ENCODE measurements around the gene PNLIPRP2.

PNLIPRP2 gene

DNA sequence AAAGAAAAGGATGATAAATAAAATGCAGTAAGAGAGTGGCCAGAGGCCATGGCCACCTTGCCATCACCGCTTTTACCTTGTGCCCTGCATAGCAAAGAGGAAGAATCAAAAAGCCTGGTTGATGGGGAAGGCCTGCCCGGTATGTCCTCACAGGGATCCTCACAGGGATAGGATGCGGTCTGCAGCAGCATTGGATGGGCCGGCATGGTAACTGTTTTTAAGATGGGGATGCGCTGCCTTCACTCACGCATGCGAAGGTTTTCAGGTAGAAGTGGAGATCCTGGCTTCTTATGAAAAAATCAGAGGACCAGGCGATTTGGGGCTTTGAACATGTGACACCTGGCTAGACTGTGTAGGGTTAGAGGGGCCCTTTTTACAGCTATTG lies 12.5 kb downstream of the PNLIPRP2 start:
- no peaks in the 10 kb centered on the region for H3K9me3 ChIP-seq (ENCODE audit: insufficient read depth, low read length)
- TF ChIP-seq, protein P1, sequence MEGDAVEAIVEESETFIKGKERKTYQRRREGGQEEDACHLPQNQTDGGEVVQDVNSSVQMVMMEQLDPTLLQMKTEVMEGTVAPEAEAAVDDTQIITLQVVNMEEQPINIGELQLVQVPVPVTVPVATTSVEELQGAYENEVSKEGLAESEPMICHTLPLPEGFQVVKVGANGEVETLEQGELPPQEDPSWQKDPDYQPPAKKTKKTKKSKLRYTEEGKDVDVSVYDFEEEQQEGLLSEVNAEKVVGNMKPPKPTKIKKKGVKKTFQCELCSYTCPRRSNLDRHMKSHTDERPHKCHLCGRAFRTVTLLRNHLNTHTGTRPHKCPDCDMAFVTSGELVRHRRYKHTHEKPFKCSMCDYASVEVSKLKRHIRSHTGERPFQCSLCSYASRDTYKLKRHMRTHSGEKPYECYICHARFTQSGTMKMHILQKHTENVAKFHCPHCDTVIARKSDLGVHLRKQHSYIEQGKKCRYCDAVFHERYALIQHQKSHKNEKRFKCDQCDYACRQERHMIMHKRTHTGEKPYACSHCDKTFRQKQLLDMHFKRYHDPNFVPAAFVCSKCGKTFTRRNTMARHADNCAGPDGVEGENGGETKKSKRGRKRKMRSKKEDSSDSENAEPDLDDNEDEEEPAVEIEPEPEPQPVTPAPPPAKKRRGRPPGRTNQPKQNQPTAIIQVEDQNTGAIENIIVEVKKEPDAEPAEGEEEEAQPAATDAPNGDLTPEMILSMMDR (IDR thresholded peaks at IDR 0.05; ENCODE audit: insufficient read depth, low read length, poor library complexity, severe bottlenecking): no peak
- TF ChIP-seq EZH2phosphoT487 (conservative IDR thresholded peaks at IDR 0.05; ENCODE audit: low read length): no peak
- H3K36me3 ChIP-seq (ENCODE audit: low read length): no peaks in the 10 kb centered on the region

DNA sequence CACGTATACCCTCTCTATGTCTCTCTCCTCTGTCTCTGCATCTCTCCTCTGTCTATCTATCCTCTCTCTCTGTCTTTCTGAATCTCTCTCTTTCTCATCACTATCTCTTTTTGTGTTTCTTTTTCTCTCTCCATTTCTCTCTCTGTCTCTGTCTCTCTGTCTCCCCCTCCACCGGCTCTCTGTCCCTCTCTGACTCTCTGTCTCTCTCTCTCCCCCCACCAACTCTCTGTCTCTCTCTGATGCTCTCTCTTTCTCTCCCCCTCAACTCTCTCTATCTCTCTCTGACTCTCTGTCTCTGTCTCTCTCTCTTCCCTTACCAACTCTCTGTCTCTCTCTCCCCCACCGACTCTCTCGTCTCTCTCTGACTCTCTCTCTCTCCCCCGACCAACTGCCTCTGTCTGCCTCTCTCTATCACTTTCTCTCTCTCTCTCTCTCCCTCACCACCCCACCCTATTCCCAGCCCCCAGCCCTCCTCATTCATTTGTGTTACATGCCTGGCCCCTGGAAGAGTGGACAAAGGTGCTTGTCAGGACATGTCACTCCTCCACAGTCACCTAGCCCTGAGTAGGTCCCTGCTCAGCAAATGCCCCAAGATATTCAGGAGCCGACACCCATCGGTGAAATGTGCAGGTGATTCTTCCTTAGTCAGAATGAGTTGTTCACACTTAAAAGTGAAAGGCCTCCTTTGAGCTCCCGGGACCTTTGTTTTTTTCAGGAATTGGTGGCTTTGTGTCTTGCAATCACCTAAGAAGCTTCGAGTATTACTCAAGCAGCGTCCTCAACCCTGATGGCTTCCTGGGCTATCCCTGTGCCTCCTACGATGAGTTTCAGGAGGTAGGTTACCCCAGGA lies 13.6 kb downstream of the PNLIPRP2 start:
- no peak overlapping the region for H3K9ac ChIP-seq (ENCODE audit: low read length)
- no peaks in the 10 kb centered on the region for H3K9me2 ChIP-seq (replicated peaks; ENCODE audit: insufficient read depth, low read length)
- no peak overlapping the region for H3K4me2 ChIP-seq (ENCODE audit: low read depth, low read length, poor library complexity, severe bottlenecking)
- no peak overlapping the region for H2AFZ ChIP-seq (ENCODE audit: low read depth, low read length, severe bottlenecking)
- H3K27ac ChIP-seq (ENCODE audit: low read depth, low read length): no peak overlapping the region
- H4K20me1 ChIP-seq (ENCODE audit: low read depth, low read length): no peaks in the 10 kb centered on the region
- TF ChIP-seq EZH2phosphoT487 (conservative IDR thresholded peaks at IDR 0.05; ENCODE audit: low read length): no peak
- TF ChIP-seq, protein P1 (IDR thresholded peaks at IDR 0.05; ENCODE audit: insufficient read depth, low read length, poor library complexity, severe bottlenecking): no peak
- no peaks in the 10 kb centered on the region for H3F3A ChIP-seq (ENCODE audit: insufficient read depth)
- no peaks in the 10 kb centered on the region for H3K79me2 ChIP-seq (ENCODE audit: insufficient read depth, low read length)
- H3K27me3 ChIP-seq (ENCODE audit: low read length): no peaks in the 10 kb centered on the region
- no peaks in the 10 kb centered on the region for H3K9me3 ChIP-seq (ENCODE audit: insufficient read depth, low read length)
- H3K36me3 ChIP-seq (ENCODE audit: low read length): no peaks in the 10 kb centered on the region
- no peak overlapping the region for H3K4me3 ChIP-seq (ENCODE audit: insufficient read depth, low read length, poor library complexity, severe bottlenecking)

More for the DNA sequence above, 12.5 kb downstream of the PNLIPRP2 start:
- H4K20me1 ChIP-seq (ENCODE audit: low read depth, low read length): no peaks in the 10 kb centered on the region
- H3K9ac ChIP-seq (ENCODE audit: low read length): no peak overlapping the region
- H3K27ac ChIP-seq (ENCODE audit: low read depth, low read length): no peak overlapping the region
- H2AFZ ChIP-seq (ENCODE audit: low read depth, low read length, severe bottlenecking): no peak overlapping the region
- no peaks in the 10 kb centered on the region for H3K9me2 ChIP-seq (replicated peaks; ENCODE audit: insufficient read depth, low read length)
- H3F3A ChIP-seq (ENCODE audit: insufficient read depth): no peaks in the 10 kb centered on the region
- no peaks in the 10 kb centered on the region for H3K27me3 ChIP-seq (ENCODE audit: low read length)
- no peaks in the 10 kb centered on the region for H3K79me2 ChIP-seq (ENCODE audit: insufficient read depth, low read length)
- H3K4me3 ChIP-seq (ENCODE audit: insufficient read depth, low read length, poor library complexity, severe bottlenecking): no peak overlapping the region
- H3K4me2 ChIP-seq (ENCODE audit: low read depth, low read length, poor library complexity, severe bottlenecking): no peak overlapping the region

DNA sequence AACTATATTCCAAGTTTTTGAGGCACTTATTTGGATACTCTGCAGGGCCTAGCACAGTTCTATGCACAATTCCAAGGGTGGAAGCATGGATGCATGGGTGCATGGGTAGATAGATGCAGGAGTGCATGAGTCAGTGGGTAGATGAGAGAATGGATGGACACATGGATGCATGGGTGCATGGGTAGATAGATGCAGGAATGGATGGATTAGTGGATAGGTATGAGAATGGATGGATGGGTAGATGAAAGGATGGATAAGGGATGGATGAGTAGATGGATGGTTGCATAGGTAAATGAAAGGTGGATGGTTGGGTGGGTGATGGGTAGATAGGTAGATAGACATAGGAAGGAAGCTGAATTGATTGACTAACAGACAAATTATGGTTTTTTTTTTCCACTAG lies 15.6 kb downstream of the PNLIPRP2 start:
- Histone ChIP-seq H3F3A (ENCODE audit: insufficient read depth) (no peaks in the 10 kb centered on the region), H3K9me3 (ENCODE audit: insufficient read depth, low read length) (no peaks in the 10 kb centered on the region), H3K9ac (ENCODE audit: low read length) (no peak overlapping the region), H3K27me3 (ENCODE audit: low read length) (no peaks in the 10 kb centered on the region), H3K36me3 (ENCODE audit: low read length) (no peaks in the 10 kb centered on the region), H4K20me1 (ENCODE audit: low read depth, low read length) (no peaks in the 10 kb centered on the region), H3K4me2 (ENCODE audit: low read depth, low read length, poor library complexity, severe bottlenecking) (no peak overlapping the region), H3K27ac (ENCODE audit: low read depth, low read length) (no peak overlapping the region), H3K4me3 (ENCODE audit: insufficient read depth, low read length, poor library complexity, severe bottlenecking) (no peak overlapping the region), H3K79me2 (ENCODE audit: insufficient read depth, low read length) (no peaks in the 10 kb centered on the region), H3K9me2 (replicated peaks; ENCODE audit: insufficient read depth, low read length) (no peaks in the 10 kb centered on the region), H2AFZ (ENCODE audit: low read depth, low read length, severe bottlenecking) (no peak overlapping the region)
- no peak for TF ChIP-seq EZH2phosphoT487 (conservative IDR thresholded peaks at IDR 0.05; ENCODE audit: low read length)
- TF ChIP-seq, protein P1 (IDR thresholded peaks at IDR 0.05; ENCODE audit: insufficient read depth, low read length, poor library complexity, severe bottlenecking): no peak
